ENCODE results near the gene RAB28.
A peak's percentile ranks its signal among the peaks of the same experiment; 100 is the strongest.

The RAB28 gene

DNA sequence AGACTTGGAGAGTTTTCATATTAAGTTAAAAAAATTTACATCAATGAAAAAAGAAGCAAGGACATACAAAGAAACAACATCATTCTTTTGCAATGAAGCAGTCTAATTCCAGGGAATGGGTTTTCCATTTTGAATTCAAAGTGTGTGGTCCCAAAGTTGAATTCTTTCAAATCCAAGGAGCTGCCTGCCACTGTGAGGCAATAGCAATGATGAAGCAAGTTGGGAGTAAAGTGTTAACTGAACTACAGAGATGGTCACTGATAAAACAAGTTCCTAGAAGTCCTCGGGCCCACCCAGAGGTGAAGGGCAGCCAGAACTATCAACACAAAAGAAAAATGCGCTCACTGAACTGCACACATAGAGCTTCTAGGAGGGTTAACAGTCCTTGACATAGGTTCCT lies 115.9 kb downstream of the RAB28 start:
- DNase-seq = peak; percentile 59

DNA sequence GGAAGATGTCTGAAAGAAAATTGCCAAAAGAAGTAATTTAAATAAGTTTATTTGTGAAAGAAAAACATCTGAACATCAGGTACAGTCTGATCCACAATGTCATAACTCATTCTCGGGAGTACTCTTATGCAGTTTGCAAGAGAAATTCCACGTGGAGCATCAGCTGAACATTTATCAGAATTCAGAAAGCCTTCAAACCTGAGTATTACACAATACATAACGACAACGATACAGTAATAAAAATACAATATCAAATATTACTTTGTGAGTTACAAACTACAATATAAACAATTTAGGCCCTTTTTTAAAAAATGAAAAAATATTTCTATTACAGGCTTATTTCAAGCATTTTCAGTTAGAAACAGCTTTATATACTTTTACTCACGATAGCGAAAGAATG lies 116.4 kb downstream of the RAB28 start:
- DNase-seq = no peak

DNA sequence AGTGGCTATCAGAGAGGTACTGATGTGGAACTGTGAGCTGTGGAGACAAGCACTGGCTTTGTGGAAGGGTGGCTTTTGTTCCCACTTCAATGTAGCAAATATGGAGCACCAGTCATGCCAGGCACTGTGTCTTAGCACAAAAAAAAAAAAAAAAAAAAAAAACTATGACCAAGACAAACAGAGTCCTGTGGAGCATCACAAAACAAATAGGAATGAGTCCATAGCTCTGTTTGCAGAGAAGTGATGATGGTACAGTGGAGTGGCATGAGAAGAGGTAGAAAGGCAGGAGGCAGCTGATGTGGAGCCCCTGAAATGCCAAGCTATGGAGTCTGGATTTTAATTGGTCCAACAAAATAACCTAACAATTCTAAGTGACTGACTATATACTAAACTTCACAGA lies 116.9 kb downstream of the RAB28 start:
- DNase-seq = no peak

DNA sequence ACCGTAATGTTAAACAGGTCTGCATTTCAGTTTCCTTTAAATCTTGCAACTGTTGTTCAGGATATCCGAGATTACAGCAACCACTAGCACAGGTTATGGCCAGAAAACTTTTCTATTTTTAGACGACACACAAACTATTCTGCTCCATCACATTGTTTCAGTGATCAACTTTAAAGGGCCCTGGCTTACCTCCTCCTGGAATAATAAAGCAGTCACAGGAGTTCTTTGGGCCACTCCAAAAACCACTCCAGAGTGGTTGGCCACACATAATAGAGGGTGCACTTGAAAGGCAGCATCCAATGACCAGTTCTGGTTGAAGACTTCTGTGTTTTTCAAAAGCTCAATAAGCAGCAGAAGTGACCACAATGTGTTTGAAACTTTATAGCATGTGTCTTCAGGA lies 118.9 kb downstream of the RAB28 start:
- DNase-seq = no peak

DNA sequence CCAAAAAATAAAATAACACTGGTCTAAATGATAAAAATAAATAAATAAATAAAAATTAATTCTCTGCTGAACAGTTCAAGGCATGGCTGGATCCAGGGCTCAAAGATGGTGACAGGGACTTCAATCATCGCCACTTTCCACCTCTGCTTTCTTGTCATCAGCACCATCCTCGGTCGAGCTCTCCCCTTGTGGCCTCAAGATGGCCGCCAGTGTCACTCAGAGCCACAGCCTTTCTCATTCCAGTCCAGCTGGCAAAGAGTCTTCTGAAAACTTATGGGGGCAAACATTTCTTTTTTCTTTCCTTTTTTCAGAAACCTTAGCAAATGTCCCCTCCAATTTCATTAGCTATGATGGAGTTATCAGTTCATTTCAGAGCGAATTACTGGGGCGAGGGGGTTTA lies 119.5 kb downstream of the RAB28 start:
- DNase-seq = no peak

DNA sequence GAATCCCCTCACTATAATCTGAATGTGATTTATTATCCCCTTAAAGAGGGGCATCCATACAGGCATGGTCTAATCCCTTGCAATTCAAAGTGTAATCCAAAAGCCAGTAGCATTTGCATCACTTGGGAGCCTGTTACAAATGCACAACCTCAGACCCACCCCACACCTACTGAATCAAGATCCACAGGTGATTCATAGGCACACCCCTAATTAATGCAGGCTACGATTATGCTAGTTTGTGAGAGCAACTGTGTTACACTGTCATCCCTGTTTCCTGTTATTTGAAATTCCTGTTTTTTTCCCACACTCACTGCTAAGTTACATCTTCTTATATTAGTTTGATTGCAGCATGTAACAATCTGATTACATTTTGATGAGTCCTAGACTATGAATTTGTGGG lies 120.0 kb downstream of the RAB28 start:
- no peak for DNase-seq

DNA sequence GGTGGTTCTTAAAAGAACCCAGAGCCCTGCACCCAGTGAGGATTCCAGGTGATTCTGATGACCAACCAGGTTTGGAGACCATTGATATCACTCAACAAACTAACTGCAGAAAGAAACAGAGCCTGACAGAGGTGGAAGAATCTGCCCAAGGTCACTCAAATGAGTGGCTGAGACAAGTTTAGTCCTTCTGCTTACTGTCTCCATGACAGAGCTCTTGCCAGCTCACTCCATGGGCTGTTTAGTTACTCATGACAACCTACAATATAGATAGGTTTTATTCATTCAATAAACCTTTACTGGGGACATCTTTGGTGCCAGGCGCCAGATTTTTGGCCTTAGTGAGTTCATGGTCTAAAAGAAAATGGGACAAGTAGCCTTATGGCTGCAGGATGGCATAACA lies 124.3 kb downstream of the RAB28 start:
- DNase-seq = no peak

DNA sequence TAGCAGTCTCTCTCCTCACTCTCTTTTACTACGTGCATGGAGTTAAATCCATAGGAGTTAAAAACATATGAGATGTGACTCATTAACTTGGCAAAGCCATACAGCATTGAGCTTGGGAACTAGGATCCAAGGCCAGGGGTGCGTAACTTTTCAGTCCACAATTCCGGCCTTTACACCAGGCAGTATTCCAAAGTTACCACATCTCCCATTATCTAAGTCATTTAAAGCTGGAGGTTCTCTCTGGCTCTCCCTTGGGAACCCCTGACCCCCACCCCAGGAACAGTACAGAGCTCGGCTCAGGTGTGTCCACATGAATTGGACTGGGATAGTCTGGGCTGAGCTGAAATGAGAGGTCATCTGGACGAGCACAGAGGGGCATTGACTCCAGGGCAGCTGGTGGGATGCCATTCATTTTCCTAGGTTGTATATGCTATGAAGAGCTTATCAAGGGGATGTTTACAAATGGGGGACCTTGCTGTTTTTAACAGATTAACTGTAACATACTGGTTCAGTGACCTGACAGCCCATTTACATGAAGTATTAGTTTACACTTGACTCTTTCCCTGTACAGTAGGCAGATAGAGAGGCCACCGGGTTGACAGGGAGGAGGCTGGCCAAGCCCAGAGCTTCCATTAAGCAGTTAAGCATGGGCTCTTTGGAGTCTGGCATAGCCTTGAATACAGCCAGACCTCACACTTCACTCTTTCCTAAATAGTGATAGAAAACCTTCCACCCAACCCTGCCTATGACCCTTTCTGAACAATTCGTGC lies 128.8 kb downstream of the RAB28 start:
- DNase-seq = no peak

DNA sequence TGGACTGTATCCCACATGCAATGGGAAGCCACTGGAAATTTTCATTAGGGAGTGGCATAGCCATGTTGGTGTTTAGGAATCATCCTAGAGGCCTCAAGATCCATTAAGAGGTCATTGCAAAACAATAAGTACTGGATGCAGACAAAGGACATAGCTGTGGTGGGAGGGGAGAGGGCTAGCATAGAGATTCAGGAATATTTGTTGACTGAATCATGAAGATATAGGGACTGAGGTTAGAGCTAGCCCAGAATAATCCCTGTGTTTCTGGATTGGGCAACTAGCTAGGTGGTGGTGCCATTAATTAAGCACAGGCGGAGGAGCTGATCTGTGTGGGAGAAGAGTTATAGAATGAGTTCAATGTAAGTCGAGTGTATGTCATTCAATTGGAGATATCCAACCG lies 135.0 kb downstream of the RAB28 start:
- no peak for DNase-seq

DNA sequence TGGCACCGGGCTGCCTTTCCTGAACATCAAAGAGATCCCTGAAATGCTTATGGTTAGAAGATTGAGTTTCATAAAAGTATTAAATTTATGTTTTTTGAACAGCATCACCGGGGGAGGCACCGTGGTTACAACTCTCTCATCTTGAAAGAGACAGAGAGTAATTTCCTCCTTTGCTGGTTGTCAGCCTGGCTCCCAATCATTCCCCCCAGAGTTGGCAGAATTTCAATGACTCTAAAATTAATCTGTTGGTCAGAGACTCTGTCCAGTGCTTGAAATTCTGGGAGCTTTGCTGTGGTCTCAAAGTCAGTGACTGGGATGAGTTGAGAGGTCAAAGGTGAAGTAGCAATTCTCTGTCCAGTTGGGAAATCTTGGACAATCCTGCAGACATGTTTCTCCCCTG lies 135.9 kb downstream of the RAB28 start:
- no peak for DNase-seq

DNA sequence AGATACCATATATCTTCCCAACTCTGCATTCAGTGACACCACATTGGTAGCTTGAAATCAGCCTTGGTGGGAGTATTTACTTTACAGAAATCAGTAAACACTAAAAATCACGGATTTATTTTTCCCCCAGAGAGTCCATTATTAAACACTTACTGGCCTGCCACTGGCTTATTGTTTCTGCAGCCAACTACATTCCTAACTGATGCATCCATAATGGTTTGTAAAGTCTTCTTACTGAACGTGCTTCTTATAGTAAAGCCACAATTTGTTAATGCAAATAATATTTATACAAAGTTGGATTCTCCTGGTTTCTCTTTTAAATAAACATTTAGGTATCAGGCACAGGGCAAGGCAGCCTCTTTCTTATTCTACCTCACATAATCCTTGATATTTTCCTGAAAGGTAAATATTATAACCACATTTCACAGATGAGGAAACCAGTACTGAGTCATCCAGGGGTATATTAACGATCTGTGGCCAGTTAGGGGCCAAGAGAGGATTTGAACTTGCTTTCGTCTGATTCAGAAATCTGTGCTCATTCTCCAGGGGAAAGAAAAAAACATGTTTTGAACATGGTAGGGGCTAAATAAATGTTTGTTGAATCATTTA lies 136.5 kb downstream of the RAB28 start:
- no peak for DNase-seq

DNA sequence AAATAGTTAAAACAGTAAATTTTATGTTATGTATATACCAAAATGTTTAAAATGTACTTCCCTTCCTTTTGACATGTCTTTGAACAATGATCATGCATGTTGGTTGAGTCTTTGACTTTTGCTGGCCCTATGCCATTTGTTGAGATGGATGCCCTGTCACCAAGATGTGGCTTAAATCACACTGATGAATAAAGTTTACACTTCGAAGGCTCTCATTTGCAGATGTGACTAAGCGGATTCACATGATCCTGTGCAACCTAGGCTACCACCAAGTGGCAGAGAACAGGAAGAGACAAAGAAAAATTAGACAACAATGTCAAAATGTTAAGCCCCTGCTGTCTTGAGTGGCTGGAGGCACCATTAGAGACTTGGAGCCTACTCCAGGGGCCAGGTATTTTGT lies 139.9 kb downstream of the RAB28 start:
- peak; percentile 12 for DNase-seq

DNA sequence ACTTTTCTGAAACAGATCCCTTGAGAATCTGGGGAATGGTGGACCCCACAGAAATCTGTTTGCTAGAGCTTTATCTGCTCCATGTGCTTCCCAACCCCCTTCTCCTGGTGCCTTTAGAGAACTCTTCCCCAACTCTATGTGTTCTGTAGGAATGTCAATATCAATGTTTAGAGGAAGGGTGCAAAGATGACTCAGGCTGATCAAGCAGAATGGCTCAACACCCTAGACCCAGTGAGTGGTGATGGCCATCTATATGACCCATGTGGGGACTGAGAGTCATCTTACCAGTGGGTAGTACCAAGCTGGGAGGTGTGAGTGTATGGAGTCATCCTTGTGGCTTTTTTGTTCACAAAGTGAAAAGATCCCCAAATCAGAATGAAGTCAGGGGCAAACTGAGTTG lies 143.5 kb downstream of the RAB28 start:
- DNase-seq = no peak

DNA sequence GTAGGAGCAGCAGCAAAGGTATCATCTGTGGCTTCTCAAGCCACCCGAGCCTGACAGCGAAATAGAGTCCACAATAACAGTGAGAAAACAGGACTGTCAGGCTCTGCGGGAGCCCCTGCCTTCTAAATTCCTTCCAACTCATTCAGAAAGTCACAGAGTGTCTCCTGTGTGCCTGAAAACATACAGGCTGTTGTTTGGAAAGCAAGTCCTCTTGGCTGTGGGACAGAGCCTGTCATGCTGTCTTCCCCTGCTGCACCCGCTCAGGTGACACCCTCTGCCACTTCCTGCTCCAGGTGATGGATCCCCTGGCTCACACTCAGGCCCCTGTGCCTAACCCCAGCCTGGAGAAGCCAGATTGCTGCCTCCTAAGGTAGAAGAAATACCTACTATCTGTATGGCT lies 152.3 kb downstream of the RAB28 start:
- DNase-seq = no peak

DNA sequence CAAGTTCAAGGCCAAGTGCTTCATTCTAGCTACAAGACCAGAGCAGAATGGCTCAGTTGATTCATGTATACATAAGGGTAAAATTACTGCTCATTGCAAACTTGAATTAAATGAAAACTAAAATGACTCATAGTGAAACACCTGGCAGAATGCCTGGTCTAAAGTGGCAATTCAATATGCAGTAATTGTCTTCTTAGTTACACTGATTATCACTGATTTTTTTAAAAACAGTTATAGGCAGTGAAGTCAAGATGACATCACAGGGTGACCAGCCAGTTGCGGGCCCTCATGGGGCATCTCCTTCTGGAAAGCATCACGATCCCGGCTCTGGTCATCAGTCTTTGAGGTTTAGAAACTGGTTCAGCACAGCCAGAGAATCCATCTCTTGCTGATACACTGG lies 154.2 kb downstream of the RAB28 start:
- DNase-seq = no peak

DNA sequence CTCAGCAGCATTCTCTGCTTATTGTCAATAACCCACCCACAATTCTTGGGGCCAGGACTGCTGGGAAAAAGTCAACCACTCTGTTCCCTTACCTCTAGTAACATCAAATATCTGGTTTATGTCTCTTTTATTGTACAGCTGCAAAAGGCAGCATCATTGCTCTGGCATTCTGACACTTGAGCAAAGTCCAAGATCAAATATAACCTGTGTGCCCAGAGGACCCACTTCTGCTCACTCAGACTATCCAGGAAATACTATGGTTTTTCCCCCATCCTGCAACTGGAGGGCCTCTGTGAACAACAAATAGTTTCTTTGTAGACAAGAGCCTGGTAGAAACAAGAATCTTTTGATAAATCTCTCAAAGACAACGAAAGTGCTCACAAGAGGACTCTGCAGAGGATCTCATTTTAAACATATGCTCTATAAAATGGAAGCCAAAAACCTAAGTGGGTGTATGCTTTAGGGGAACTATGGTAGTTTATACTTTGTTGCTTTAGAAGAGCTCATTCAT lies 154.7 kb downstream of the RAB28 start:
- no peak for DNase-seq

DNA sequence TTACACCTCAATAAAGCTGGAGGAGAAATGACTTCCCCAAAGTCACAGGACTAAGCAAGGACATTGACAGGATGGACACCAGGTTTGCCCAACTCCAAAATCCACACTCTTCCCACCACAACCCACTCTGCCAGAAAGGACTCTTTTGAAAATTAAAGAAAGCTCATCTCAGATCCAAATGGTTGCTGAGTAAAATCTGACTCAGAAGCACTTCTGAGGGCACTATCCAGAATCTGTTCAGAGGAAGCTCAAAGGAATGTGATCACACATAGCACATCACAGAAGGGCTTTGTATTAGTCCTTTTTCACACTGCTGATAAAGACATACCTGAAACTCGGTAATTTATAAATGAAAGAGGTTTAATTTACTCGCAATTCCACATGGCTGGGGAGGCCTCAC lies 155.5 kb downstream of the RAB28 start:
- DNase-seq = no peak

DNA sequence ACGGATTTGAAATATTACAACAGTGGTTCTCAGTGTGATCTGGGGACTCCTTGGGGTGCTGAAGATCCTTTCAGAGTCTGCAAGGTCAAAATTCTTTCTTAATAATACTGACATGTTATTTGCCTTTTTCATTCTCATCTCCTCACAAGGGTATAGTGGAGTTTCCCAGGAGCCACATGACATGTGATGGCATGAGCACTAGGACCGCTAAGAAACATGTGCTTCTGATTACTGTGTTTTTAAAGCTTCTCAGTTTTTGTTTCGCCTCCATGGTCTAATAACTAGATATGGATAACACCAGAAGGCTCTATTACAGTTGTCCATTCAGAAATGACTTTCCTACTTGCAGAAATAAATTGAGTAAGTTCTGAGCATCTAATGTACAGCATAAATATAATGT lies 156.1 kb downstream of the RAB28 start:
- DNase-seq = no peak

DNA sequence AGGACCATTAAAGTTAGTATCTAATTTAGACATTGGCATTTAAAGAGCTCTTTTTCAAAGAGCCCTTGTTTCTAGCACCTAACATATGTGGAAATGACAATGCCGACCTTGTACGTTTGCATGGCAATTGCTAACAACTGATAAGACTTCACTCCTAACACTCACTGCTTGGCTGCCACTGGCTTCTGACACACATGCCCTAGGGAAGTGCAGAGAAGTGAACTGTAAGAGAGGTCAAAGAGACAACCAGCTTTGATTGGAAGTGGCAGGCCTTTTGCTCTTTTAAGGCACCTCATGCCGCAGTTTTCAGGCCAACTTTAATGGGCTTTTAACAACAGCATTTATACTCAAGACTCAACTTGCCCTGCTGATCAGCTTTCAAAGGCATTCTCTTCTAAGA lies 158.4 kb downstream of the RAB28 start:
- no peak for DNase-seq

DNA sequence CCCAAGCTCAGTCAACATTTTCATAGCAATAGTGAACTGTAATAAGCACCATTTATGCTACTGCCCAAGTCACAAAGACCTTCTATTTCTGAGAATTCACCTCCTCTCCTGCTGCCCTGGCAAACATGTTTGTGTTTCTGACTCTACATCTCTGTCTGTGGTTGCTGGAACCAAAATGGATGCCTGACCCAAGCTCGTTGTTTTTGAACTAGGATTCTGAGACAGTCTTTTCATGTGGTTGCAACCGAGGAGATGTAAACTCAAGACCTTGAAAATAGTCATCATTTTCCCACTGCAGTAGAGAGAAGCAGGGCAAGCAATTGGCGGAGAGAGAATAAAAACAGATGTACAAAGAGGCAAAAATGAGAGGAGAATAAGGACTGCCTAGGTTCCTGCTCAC lies 160.2 kb downstream of the RAB28 start:
- DNase-seq = no peak

DNA sequence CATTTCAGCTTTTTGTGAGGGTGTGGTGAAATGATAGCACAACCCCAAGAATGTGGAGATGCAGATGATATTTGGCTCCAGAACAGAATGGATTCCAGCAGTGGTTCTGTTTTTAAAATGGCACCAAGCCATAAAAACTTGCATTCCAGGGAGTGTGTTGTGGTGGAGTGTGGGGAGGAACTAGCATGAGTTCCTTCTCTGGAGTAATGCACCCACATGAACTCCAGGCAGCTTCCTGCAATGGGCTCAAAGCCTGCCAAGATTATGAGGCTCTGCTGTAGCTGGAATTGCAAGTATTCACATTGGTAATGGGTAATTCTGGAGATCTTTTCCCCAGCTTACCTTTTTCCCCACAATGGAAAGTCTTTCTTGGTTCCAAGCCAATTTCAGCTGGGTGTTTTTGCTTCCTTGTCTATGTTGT lies 161.4 kb downstream of the RAB28 start:
- DNase-seq = no peak

All from hematopoietic multipotent progenitor cell treated with erythropoietin and hydrocortisone succinate and interleukin-3 and kit ligand, for 4 days (in vitro differentiated cells).